HEK293 (cell line): Measurements from ENCODE around the gene TRAM2.

Experiments used
- BCL11B ChIP-seq: fragments of 450-650 bp; formaldehyde crosslinking; IDR thresholded peaks from 2 replicates; pipeline ENCODE4 v1.5.1; 2016; ENCODE audit warnings: low read depth, missing biosample characterization, missing genetic modification characterization
- GLIS1 ChIP-seq: fragments of 450-650 bp; formaldehyde crosslinking; IDR thresholded peaks from 2 replicates; pipeline ENCODE4 v1.5.1; 2016; ENCODE audit warnings: missing biosample characterization, missing genetic modification characterization
- HOXA7 ChIP-seq: sonication (generic); formaldehyde crosslinking; IDR thresholded peaks from 2 replicates; pipeline ENCODE4 v1.8.1; 2022; ENCODE audit warnings: missing genetic modification reagents, borderline replicate concordance
- KLF16 ChIP-seq: fragments of 450-650 bp; formaldehyde crosslinking; IDR thresholded peaks from 2 replicates; pipeline ENCODE4 v1.5.1; 2017; ENCODE audit warnings: missing biosample characterization, missing genetic modification characterization
- KLF8 ChIP-seq: fragments of 450-650 bp; formaldehyde crosslinking; IDR thresholded peaks from 2 replicates; pipeline ENCODE4 v1.5.1; 2016; ENCODE audit warnings: missing biosample characterization, missing genetic modification characterization
- PRDM4 ChIP-seq: fragments of 450-650 bp; formaldehyde crosslinking; IDR thresholded peaks from 2 replicates; pipeline ENCODE4 v1.5.1; 2017; ENCODE audit warnings: missing biosample characterization, missing genetic modification characterization
- SP2 ChIP-seq: fragments of 450-650 bp; formaldehyde crosslinking; IDR thresholded peaks from 2 replicates; pipeline ENCODE4 v1.5.1; 2016; ENCODE audit warnings: missing biosample characterization, missing genetic modification characterization
- YY1 ChIP-seq: fragments of 450-650 bp; formaldehyde crosslinking; IDR thresholded peaks from 2 replicates; pipeline ENCODE4 v1.5.1; 2018; ENCODE audit warnings: missing biosample characterization, missing genetic modification characterization
- ZBTB21 ChIP-seq: fragments of 450-650 bp; formaldehyde crosslinking; IDR thresholded peaks from 2 replicates; pipeline ENCODE4 v1.5.1; 2017; ENCODE audit warnings: missing biosample characterization, missing genetic modification characterization
- ZBTB6 ChIP-seq: fragments of 450-650 bp; formaldehyde crosslinking; IDR thresholded peaks from 2 replicates; pipeline ENCODE4 v1.5.1; 2017; ENCODE audit warnings: missing biosample characterization, missing genetic modification characterization
- ZEB2 ChIP-seq: fragments of 450-650 bp; formaldehyde crosslinking; IDR thresholded peaks from 2 replicates; pipeline ENCODE4 v1.5.1; 2016; ENCODE audit warnings: missing biosample characterization, missing genetic modification characterization
- ZIC2 ChIP-seq: fragments of 450-650 bp; formaldehyde crosslinking; IDR thresholded peaks from 2 replicates; pipeline ENCODE4 v1.5.1; 2016; ENCODE audit warnings: missing biosample characterization, missing genetic modification characterization
- ZNF114 ChIP-seq: fragments of 450-650 bp; formaldehyde crosslinking; IDR thresholded peaks from 2 replicates; pipeline ENCODE4 v1.5.0; 2017; ENCODE audit warnings: missing biosample characterization, missing genetic modification characterization
- ZNF184 ChIP-seq: fragments of 450-650 bp; IDR thresholded peaks from 2 replicates; pipeline ENCODE4 v1.5.1; 2018; ENCODE audit warnings: missing biosample characterization, mild to moderate bottlenecking, missing genetic modification characterization
- ZNF202 ChIP-seq: fragments of 450-650 bp; formaldehyde crosslinking; IDR thresholded peaks from 2 replicates; pipeline ENCODE4 v1.5.1; 2016; ENCODE audit warnings: missing biosample characterization, missing genetic modification characterization, borderline replicate concordance
- ZNF366 ChIP-seq: fragments of 450-650 bp; formaldehyde crosslinking; conservative IDR thresholded peaks from 2 replicates; pipeline ENCODE4 v1.5.1; 2016; ENCODE audit warnings: missing biosample characterization, missing genetic modification characterization
- ZNF37A ChIP-seq: fragments of 450-650 bp; IDR thresholded peaks from 2 replicates; pipeline ENCODE4 v1.5.1; 2018; ENCODE audit warnings: missing biosample characterization, missing genetic modification characterization
- ZNF544 ChIP-seq: fragments of 450-650 bp; formaldehyde crosslinking; IDR thresholded peaks from 2 replicates; pipeline ENCODE4 v1.5.0; 2017; ENCODE audit warnings: missing biosample characterization, missing genetic modification characterization
- ZNF561 ChIP-seq: fragments of 450-650 bp; IDR thresholded peaks from 2 replicates; pipeline ENCODE4 v1.5.1; 2018; ENCODE audit warnings: missing biosample characterization, missing genetic modification characterization, borderline replicate concordance
- ZNF585B ChIP-seq: fragments of 450-650 bp; formaldehyde crosslinking; IDR thresholded peaks from 2 replicates; pipeline ENCODE4 v1.5.1; 2016; ENCODE audit warnings: missing biosample characterization, missing genetic modification characterization
- ZNF600 ChIP-seq: fragments of 450-650 bp; formaldehyde crosslinking; IDR thresholded peaks from 2 replicates; pipeline ENCODE4 v1.5.1; 2016; ENCODE audit warnings: missing biosample characterization, missing genetic modification characterization
- ZNF629 ChIP-seq: fragments of 450-650 bp; formaldehyde crosslinking; IDR thresholded peaks from 2 replicates; pipeline ENCODE4 v1.5.1; 2017; ENCODE audit warnings: missing biosample characterization, missing genetic modification characterization
- ZNF645 ChIP-seq: fragments of 450-650 bp; formaldehyde crosslinking; IDR thresholded peaks from 2 replicates; pipeline ENCODE4; 2016; ENCODE audit warnings: missing biosample characterization, missing genetic modification characterization
- ZNF843 ChIP-seq: fragments of 450-650 bp; formaldehyde crosslinking; IDR thresholded peaks from 2 replicates; pipeline ENCODE4 v1.5.1; 2016; ENCODE audit warnings: missing biosample characterization, missing genetic modification characterization
- ZSCAN18 ChIP-seq: fragments of 450-650 bp; formaldehyde crosslinking; IDR thresholded peaks from 2 replicates; pipeline ENCODE4 v1.5.1; 2016; ENCODE audit warnings: missing biosample characterization, missing genetic modification characterization
- TF ChIP-seq, protein P1 (sequence below): fragments of 450-650 bp; formaldehyde crosslinking; conservative IDR thresholded peaks from 2 replicates; pipeline ENCODE4 v1.5.1; 2016; ENCODE audit warnings: low read depth, missing biosample characterization, missing genetic modification characterization
- TF ChIP-seq, protein P2 (sequence below): fragments of 450-650 bp; formaldehyde crosslinking; IDR thresholded peaks from 2 replicates; pipeline ENCODE4 v1.5.1; 2016; ENCODE audit warnings: missing biosample characterization, missing genetic modification characterization
- TF ChIP-seq, protein P3 (sequence below): fragments of 450-650 bp; IDR thresholded peaks from 2 replicates; pipeline ENCODE4 v1.5.1; 2018; ENCODE audit warnings: missing biosample characterization, missing genetic modification characterization

The TRAM2 gene

GRCh38 chr6:52482903-52483670 is 93.8 kb downstream of the TRAM2 start (continued):
- TF ChIP-seq, protein P1, sequence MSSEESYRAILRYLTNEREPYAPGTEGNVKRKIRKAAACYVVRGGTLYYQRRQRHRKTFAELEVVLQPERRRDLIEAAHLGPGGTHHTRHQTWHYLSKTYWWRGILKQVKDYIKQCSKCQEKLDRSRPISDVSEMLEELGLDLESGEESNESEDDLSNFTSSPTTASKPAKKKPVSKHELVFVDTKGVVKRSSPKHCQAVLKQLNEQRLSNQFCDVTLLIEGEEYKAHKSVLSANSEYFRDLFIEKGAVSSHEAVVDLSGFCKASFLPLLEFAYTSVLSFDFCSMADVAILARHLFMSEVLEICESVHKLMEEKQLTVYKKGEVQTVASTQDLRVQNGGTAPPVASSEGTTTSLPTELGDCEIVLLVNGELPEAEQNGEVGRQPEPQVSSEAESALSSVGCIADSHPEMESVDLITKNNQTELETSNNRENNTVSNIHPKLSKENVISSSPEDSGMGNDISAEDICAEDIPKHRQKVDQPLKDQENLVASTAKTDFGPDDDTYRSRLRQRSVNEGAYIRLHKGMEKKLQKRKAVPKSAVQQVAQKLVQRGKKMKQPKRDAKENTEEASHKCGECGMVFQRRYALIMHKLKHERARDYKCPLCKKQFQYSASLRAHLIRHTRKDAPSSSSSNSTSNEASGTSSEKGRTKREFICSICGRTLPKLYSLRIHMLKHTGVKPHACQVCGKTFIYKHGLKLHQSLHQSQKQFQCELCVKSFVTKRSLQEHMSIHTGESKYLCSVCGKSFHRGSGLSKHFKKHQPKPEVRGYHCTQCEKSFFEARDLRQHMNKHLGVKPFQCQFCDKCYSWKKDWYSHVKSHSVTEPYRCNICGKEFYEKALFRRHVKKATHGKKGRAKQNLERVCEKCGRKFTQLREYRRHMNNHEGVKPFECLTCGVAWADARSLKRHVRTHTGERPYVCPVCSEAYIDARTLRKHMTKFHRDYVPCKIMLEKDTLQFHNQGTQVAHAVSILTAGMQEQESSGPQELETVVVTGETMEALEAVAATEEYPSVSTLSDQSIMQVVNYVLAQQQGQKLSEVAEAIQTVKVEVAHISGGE = no peak
- no peak for TF ChIP-seq YY1
- peak; percentile 99 for TF ChIP-seq ZNF366 (tag by site-specific recombination)
- TF ChIP-seq ZNF37A (tag by site-specific recombination) = no peak
- peak; percentile 54; the same call in 1 of the 2 replicates for TF ChIP-seq ZBTB21
- TF ChIP-seq ZBTB6 (tag by site-specific recombination) = no peak
- TF ChIP-seq ZNF561 = no peak
- TF ChIP-seq ZSCAN18 (tag by site-specific recombination) = no peak
- no peak for TF ChIP-seq ZNF585B (tag by site-specific recombination)
- TF ChIP-seq ZNF600 (tag by site-specific recombination) = peak; percentile 47
- TF ChIP-seq ZNF629 = peak; percentile 96
- TF ChIP-seq KLF8 = peak; percentile 86
- TF ChIP-seq ZNF114 = no peak
- no peak for TF ChIP-seq HOXA7 (CRISPR knock-in tag)
- peak; percentile 91 for TF ChIP-seq BCL11B (tag by site-specific recombination)
- no peak for TF ChIP-seq ZNF202 (tag by site-specific recombination)
- TF ChIP-seq, protein P2, sequence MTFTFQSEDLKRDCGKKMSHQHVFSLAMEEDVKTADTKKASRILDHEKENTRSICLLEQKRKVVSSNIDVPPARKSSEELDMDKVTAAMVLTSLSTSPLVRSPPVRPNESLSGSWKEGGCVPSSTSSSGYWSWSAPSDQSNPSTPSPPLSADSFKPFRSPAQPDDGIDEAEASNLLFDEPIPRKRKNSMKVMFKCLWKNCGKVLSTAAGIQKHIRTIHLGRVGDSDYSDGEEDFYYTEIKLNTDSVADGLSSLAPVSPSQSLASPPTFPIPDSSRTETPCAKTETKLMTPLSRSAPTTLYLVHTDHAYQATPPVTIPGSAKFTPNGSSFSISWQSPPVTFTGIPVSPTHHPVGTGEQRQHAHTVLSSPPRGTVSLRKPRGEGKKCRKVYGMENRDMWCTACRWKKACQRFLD (tag by site-specific recombination) = no peak
- TF ChIP-seq, protein P3, sequence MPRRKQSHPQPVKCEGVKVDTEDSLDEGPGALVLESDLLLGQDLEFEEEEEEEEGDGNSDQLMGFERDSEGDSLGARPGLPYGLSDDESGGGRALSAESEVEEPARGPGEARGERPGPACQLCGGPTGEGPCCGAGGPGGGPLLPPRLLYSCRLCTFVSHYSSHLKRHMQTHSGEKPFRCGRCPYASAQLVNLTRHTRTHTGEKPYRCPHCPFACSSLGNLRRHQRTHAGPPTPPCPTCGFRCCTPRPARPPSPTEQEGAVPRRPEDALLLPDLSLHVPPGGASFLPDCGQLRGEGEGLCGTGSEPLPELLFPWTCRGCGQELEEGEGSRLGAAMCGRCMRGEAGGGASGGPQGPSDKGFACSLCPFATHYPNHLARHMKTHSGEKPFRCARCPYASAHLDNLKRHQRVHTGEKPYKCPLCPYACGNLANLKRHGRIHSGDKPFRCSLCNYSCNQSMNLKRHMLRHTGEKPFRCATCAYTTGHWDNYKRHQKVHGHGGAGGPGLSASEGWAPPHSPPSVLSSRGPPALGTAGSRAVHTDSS (tag by site-specific recombination) = peak; percentile 40; the same call in 1 of the 2 replicates
- peak; percentile 99 for TF ChIP-seq ZNF843 (tag by site-specific recombination)
- no peak for TF ChIP-seq ZNF544 (tag by site-specific recombination)
- peak; percentile 94 for TF ChIP-seq PRDM4 (tag by site-specific recombination)
- TF ChIP-seq ZNF645 (tag by site-specific recombination) = no peak
- peak; percentile 37; the same call in 1 of the 2 replicates for TF ChIP-seq GLIS1 (tag by site-specific recombination)
- peak; percentile 81; the same call in 1 of the 2 replicates for TF ChIP-seq KLF16 (tag by site-specific recombination)
- peak; percentile 33 for TF ChIP-seq SP2 (tag by site-specific recombination)
- no peak for TF ChIP-seq ZIC2
- TF ChIP-seq ZNF184 (tag by site-specific recombination) = peak; percentile 77
- peak; percentile 99 for TF ChIP-seq ZEB2 (tag by site-specific recombination)
